Stimulated activated CD4-positive, alpha-beta T cell treated with anti-CD3 and anti-CD28 coated beads, Interleukin-4, amount 100 ng/mL, for 4 hours (primary cell): ENCODE results near the gene SPEN.

Experiments
- DNase-seq, 2 experiments: peaks; one replicate each; pipeline ENCODE4 v3.0.0-alpha.2; 2020

The SPEN gene

GRCh38 chr1:15949453-15950245, 102.1 kb downstream of the SPEN start:
- DNase-seq = peak; percentile 76 to 90

GRCh38 chr1:15950302-15950701, 102.8 kb downstream of the SPEN start:
- peak; percentile 52 to 74 for DNase-seq

- peak; percentile 72 to 92 for DNase-seq
Observed at GRCh38 chr1:15950763-15951295, 103.3 kb downstream of the SPEN start.

GRCh38 chr1:15951341-15952153, 104.0 kb downstream of the SPEN start:
- peak; percentile 44 to 60 for DNase-seq

GRCh38 chr1:15952317-15953258, 105.1 kb downstream of the SPEN start:
- DNase-seq = no peak

GRCh38 chr1:15953294-15953771, 105.8 kb downstream of the SPEN start:
- DNase-seq = no peak

GRCh38 chr1:15953791-15954241, 106.3 kb downstream of the SPEN start:
- DNase-seq = no peak

GRCh38 chr1:15954316-15954715, 106.8 kb downstream of the SPEN start:
- DNase-seq = no peak

- no peak for DNase-seq
Observed at GRCh38 chr1:15955552-15955951, 108.0 kb downstream of the SPEN start.

- DNase-seq = no peak
Observed at GRCh38 chr1:15956150-15956549, 108.6 kb downstream of the SPEN start.

GRCh38 chr1:15957221-15958095, 110.0 kb downstream of the SPEN start:
- no peak for DNase-seq

GRCh38 chr1:15958111-15958510, 110.6 kb downstream of the SPEN start:
- DNase-seq = no peak

GRCh38 chr1:15958793-15959192, 111.3 kb downstream of the SPEN start:
- DNase-seq = no peak

- no peak for DNase-seq
Observed at GRCh38 chr1:15959424-15959823, 111.9 kb downstream of the SPEN start.

GRCh38 chr1:15959827-15960446, 112.4 kb downstream of the SPEN start:
- peak in 1 of 2 experiments; percentile 57 for DNase-seq

GRCh38 chr1:15960808-15961207, 113.3 kb downstream of the SPEN start:
- no peak for DNase-seq

GRCh38 chr1:15961492-15961891, 114.0 kb downstream of the SPEN start:
- DNase-seq = no peak

GRCh38 chr1:15962176-15962575, 114.7 kb downstream of the SPEN start:
- no peak for DNase-seq

- DNase-seq = no peak
Observed at GRCh38 chr1:15962671-15963362, 115.3 kb downstream of the SPEN start.

- no peak for DNase-seq
Observed at GRCh38 chr1:15963363-15963967, 116.0 kb downstream of the SPEN start.
